ENCODE measurements around the gene TBC1D10B.
"Not testable (repeated sequence)": the region's sequence is repeated elsewhere in the genome, so short reads cannot be mapped to it uniquely, and the experiment has no call there.

Gene TBC1D10B

DNA sequence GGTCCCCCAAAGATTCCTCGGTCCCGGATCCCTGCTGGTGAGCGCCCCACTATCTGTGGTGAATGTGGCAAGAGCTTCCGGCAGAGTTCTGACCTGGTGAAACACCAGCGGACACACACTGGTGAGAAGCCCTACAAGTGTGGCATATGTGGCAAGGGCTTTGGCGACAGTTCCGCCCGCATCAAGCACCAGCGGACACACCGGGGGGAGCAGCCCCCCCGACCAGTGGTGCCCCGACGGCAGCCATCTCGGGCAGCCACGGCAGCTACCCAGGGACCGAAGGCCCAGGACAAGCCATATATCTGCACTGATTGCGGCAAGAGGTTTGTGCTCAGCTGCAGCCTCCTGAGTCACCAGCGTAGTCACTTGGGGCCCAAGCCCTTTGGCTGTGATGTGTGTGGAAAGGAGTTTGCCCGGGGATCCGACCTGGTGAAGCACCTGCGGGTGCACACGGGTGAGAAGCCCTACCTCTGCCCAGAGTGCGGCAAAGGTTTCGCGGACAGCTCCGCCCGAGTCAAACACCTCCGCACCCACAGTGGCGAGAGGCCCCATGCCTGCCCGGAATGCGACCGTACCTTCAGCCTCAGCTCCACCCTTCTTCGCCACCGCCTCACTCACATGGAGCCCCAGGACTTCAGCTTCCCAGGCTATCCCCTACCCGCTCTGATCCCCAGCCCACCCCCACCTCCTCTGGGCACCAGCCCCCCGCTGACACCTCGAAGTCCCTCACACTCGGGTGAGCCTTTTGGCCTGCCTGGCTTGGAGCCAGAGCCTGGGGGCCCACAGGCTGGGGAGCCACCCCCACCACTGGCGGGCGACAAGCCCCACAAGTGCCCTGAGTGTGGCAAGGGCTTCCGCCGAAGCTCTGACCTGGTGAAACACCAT lies 27.7 kb upstream of the TBC1D10B start:
- no peak for DNase-seq (ENCODE audit: low read depth in 1 of 2, low spot score in 1 of 2)

DNA sequence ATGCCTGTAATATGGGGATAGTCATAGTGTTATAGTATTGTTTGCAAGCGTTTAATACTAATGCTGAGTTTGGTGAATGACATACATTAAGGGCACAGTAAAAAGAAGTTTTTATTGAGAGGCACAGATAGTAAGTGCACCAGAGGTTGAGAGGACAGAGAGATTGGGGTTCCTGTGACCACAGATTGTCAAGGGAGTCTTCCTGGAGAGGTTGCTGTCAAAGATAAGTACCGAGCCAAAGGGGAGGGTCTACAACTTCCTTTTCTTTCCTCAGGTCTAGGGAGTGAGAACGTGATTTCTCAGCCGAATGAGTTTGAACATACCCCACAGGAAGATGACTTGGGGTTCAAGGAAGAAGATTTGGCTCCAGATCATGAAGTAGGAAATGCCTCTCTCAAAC lies 26.8 kb upstream of the TBC1D10B start:
- DNase-seq (ENCODE audit: low read depth in 1 of 2, low spot score in 1 of 2): no peak

DNA sequence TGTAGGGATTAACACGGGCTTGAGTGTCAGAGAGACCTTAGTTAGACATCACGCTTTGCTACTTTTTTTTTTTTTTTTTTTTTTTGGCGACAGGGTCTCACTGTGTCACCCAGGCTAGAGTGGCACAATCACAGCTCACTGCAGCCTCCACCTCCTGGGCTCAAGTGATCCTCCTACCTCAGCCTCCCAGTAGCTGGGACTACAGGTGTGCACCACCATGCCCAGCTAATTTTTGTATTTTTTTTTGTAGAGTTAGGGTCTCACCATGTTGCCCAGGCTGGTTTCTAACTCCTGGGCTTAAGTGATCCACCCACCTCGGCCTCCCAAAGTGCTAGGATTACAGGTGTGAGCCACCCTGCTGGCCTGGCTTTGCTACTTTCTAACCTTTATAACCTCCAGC lies 26.3 kb upstream of the TBC1D10B start:
- not testable (repeated sequence) for DNase-seq (ENCODE audit: low read depth in 1 of 2, low spot score in 1 of 2)

DNA sequence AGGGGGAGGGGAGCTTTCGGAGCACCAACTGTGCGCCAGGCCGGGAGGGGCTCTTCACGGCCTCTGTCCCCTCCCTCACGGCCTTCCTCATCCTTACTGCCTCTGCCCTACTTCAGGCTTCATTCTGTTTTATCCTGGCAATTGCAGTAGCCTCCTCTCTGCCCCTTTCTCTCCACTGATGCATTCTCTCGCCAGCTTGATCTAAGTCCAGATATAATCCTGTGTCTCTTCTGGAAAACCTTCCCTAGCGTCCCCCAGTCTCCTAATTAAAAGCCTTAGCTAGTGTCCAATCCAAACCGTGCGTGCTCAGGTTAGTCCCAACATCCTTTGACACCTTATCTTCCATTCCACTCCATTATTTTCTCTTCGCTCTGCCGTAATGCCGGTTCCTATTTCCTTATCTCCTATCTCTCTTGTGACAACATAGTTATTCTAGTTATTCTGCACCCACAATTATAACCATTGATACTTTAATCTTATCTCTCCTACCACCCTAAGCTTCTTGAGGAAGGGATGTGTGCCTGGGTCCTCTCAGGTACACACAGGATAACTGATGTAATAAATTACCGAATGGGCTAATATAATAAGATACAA lies 25.8 kb upstream of the TBC1D10B start:
- no peak for DNase-seq (ENCODE audit: low read depth in 1 of 2, low spot score in 1 of 2)

DNA sequence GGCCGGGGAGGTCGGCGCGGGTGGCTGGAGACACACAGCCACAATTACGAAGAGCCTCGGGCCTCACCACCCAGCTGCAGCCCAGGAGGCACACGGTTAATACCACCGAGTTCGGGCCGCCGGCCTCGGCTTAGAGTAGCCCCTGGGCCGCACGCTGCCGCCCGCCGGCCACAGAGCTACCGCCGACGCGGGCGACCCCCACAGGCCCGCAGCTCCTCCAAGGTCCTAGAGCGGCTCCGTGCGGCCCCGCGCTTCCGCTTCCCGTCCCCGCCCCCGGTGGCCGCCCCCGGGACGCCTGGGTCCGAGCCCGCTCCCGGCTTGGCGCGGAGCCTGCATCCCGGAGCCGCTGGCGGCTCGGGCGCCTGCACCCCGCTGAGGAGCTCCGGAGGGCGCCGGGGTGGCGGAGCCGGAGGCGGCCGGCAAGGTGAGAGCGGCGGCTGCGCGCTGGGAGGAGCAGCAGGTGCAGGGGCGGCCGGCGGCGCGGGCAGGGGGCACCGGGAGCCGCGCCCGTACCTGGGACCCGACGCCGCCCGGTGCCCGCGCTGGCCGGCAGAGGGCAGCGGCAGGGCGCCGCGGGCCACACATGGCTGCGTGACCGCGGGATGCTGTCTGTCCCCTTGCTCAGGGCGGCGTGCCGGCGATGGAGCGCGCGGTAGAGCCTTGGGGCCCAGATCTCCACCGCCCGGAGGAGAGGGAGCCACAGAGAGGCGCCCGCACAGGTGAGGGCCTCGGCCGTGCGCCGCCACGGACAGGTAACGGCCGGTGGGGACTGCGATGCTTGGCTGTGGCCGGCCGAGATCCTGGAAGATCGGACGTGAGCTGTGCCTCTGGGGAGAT lies 25.1 kb upstream of the TBC1D10B start, which contains the start of gene ZNF48:
TSS of gene ZNF48 (plus strand) at position 266 of the 837 bp plus-strand sequence. CDS start at position 641, 375 bp downstream.
- DNase-seq (ENCODE audit: low read depth in 1 of 2, low spot score in 1 of 2): peak in 1 of 2 donors; percentile 51

DNA sequence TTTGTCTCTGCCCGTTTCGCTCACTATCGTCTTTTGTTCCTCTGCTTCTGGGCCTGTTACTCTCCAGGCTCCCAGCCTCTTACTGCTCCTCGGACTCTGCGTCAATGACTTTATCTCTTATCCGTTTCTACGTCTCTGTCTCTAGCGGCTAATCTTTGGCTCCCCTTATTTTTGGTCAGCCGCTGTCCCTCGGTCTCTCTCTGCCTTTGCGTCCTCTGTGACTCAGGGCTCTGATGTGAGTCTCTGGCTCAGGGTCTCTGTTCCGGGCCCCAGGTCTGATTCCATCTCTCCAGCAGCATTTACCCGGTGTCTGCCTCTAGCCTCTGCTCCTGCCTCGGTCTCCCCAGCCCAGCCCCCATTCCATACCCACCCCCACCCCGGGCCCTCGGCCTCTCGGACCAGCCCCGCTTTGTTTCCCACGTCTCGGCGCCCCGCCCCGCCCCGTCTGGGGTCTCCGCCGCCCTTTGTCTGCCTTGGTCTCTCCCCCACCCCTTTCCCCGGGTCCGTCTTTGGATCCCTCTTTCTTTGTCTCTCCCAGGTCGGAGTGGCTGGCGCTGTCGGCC lies 24.4 kb upstream of the TBC1D10B start:
- DNase-seq (ENCODE audit: low read depth in 1 of 2, low spot score in 1 of 2): no peak

DNA sequence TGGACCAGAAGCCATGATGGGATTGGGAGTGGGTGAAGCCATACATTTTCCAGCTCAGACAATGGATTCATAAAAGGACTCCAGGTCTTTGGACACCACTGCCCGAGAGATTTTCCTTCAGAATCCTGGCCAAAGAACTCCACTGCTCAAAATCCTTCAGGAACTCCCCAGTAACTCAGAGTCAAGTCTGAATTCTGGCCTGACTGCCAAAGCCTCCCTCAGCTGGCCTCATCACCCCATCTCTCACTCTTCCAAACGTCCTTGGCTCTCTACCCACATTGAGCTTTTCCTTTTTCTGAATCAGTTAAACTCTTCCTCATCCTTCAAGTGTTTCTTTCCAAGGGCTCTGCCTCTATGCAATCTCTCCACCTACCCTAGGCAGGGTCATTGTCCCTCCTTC lies 13.2 kb upstream of the TBC1D10B start:
- DNase-seq (ENCODE audit: low read depth in 1 of 2, low spot score in 1 of 2): no peak

DNA sequence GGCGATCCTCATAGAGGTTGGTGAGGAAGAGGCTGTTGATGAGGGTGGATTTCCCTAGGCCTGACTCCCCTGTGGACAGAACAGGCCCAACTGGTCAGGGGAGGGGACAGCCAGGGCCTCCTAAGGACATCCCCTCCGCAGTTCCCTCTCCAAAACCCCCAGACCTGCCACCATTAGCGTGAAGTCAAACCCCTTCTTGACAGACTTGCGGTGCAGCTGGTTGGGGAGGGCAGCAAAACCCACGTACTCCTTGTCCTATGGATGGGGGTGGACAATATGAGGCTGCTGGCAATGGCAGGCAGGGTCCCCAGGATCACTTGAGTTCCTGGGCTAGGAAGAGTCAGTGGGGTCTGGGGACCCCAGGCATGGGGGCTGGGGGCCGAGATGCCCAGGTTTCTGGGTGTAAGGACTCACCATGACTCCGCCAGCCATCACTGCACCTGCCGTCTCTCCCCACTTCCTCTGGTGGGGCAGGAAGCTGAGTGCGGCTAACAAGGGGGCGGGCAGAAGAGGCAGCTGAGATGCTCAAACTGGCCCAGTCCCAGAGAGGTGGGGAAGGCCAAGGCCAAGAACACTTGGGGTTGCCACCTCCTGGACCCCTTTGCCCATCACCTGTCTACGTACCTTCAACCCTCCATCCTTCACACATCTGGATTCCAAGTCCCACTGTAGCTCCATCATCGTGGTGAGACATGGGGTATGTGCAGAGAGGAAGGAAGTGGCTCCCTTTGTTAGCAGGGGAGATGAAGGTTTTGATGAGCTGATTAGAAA lies 12.0 kb upstream of the TBC1D10B start, which contains the start of gene SEPTIN1:
TSS of gene SEPTIN1 (minus strand) at position 451 of the 771 bp plus-strand sequence. CDS start at position 432, 19 bp downstream.
- peak; percentile 55 to 66 for DNase-seq (ENCODE audit: low read depth in 1 of 2, low spot score in 1 of 2)

DNA sequence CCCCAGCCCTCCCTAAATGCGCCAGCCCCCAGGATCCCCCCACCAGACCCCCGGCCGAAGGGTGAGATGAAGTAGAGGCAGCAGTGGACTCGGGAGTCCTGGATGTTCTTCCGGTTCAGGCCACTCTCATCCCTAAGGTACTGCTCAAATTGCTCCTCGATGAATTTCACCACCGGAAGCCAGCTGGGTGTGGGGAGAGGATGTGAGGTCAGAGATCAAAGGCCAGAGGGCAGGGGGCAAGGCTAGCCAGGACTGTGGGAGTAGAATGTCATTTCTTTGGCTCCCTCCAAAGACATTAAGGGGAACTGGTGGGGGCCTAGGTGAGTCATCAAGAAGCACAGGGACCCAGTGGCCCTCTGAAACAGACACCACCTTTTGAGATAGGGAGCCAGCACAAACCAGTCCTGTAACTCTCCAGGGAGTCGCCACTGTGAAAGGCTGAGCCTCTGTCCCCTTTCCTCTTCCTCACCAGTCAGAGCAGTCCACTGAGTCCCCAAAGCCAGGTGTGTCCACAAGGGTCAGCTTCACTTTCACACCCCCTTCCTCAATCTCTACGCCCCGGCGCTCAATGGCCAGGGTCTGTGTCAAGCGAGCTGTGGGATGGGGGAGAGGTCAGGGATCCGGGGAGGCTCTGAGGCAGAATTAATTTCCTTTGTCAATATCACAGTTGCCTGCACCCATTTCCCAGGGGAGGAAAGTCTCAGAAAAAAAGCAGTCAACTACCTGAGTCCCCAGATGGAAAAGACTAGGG lies 11.2 kb upstream of the TBC1D10B start:
- DNase-seq (ENCODE audit: low read depth in 1 of 2, low spot score in 1 of 2): no peak

DNA sequence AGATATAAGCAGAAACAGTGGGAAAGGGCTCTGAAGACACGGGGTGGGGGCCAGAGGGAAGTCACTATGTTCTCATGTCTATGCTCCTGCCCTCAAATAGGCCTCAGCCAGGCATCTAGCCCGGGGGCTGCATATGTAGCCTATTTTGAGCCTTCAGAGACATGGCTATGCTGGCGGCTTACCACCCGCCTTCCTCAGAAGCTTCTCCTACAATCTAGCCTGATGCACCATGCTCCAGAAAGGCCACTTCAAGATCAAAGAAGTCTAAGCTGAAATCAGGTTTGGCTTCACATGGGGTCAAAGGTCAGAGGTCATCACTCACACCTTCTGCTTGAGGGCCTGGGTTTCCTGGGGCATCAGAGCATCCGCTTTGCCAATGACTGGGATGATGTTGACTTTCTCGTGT lies 10.5 kb upstream of the TBC1D10B start:
- DNase-seq (ENCODE audit: low read depth in 1 of 2, low spot score in 1 of 2): no peak

DNA sequence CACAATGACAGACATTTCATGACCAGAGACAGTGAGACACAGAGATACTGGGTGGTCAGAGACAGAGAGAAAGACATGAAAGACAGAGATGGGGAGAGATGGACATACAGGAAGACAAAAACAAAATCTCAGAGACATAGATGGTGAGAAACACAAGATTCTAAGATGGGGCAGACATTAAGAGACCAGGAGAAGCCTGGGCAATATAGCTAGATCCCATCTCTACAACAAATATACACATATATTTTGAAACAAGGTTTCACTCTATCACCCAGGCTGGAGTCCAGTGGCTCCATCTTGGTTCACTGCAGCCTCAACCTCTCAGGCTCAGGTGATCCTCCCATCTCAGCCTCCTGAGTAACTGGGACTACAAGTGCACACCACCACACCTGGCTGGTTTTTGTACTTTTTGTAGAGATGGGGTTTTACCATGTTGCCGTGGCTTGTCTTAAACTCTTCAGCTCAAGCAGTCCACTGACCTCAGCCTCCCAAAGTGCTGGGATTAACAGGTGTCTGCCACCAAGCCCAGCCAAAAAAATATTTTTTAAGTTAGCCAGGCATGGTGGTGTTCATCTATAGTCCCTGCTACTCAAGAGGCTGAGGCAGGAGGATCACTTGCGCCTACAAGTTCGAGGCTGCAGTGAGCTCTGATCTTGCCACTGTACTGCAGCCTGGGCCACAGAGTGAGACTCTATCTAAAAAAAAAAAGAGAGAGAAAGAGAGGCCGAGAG lies 9.9 kb upstream of the TBC1D10B start:
- no peak for DNase-seq (ENCODE audit: low read depth in 1 of 2, low spot score in 1 of 2)

DNA sequence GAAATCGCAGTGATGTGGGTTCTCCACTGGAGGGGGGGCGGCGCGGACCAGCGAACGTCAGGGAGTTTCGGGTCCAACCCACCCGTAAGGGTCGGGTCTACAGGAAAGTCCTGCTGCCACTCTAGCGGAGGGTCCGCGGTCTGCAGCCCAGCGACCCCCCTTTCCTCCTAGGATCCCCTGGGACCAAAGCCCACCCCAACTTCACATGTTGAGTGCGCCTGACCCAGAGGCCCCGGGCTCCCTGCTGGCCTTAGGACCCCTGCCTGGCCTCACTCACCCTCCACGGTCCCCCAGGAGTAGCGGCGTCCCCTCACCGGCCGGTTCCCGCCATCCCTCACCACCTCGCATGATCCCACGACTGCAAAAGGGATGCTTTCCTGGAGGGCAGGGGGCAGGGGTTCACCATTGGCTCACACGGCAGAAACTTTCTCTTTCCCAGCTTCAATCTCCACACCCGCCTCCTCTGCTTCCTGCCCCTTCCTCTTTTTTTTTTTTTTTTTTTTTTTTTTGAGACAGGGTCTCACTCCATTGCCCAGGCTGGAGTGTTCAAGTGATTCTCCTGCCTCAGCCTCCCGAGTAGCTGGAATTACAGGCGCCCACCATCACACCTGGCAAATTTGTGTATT lies 9.0 kb upstream of the TBC1D10B start:
- DNase-seq (ENCODE audit: low read depth in 1 of 2, low spot score in 1 of 2): no peak

DNA sequence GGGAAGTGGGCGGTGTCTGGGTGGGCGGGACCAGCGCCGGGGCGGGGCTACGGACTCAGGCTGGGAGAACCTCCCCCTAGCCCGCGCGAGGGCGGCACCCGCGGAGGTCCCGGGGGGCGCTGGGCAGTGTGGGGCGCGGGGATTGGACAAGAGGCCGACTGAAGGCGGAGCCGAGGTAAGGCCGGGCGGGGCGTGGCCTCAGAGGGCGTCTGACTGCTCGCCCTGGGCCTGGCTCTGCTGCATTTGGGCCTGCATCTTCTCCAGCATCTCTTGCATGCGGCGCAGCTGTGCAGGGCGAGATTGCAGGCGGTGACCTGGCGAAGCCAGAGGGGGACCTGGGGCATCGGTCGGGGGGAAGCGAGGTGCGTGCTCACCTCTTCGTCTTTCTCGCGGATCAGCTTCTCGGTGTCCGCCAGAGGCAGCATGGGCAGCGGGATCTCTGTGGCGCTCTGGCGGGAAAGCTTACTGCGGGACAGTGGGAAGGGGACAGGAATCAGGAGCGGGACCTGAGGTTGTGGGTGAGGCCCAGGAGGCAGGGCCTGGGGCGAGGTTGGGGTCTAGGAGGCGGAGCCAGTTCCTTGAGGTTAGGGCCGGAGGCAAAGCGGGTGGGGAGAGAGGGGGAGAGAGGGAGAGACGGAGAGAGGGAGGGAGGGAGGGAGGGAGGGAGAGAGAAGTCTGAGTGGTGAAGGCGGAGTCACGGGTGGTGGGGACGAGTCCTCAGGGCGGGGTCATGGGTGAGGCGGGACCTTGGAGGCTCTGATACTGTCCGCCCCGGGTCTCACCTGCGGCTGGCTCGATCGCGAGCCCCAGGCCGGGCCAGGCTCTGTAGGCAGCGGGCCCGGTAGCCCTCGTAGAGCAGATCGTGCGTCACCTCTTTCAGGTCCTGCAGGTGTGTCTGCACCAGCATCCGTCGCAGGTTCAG lies 8.2 kb upstream of the TBC1D10B start:
- peak; percentile 99 to 100 for DNase-seq (ENCODE audit: low read depth in 1 of 2, low spot score in 1 of 2)

DNA sequence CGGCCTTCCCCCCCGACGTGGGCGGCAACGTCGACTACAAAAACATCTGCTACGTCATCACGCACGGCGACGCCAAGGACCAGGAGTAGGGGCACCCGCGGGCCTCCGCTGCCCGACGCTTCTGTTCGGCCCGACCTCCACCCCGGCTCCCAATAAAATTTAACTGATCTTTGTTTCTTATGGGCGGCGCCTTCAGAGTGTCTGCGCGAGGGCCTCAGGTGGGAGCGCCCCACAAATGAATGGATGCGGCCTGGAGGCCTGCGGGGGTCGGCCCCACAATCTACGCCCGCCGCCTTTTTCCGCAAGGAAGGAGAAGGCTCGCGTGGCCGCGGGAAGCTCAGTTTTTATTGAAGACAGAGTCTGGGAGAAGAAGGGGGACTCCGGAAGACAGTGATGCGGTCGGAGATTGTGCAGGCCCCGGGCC lies 7.5 kb upstream of the TBC1D10B start:
- peak; percentile 78 to 79 for DNase-seq (ENCODE audit: low read depth in 1 of 2, low spot score in 1 of 2)

DNA sequence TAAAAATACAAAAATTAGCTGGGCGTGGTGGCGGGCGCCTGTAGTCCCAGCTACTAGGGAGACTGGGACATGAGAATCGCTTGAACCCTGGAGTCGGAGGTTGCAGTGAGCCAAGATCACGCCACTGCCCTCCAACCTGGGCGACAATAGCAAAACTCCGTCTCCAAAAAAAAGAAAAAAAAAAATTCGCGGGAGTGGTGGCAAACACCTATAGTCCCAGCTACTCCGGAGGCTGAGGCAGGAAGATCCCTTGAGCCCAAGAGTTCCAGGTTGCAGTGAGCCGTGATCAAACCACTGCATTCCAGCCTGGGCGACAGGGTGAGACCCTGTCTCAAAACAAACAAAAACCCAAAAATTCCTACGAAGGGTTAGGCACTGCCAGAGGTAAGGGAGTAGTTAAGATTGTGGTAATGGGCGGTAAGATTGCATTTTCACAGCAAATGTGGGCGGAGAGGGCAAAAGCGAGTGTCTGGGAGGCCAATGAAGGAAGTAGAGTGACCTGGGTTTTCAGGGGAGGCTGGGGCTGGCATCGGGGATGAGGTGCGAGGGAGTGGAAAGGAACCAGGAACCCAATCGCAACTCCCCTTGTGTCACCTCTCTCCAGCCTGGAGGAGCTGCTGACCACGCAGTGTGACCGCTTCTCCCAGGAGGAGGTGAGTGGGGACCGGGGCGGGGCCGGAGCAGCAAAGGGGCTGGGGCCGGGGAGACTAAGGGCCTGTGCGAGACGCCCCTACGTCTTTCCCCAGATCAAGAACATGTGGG lies 6.9 kb upstream of the TBC1D10B start:
- DNase-seq (ENCODE audit: low read depth in 1 of 2, low spot score in 1 of 2): no peak

DNA sequence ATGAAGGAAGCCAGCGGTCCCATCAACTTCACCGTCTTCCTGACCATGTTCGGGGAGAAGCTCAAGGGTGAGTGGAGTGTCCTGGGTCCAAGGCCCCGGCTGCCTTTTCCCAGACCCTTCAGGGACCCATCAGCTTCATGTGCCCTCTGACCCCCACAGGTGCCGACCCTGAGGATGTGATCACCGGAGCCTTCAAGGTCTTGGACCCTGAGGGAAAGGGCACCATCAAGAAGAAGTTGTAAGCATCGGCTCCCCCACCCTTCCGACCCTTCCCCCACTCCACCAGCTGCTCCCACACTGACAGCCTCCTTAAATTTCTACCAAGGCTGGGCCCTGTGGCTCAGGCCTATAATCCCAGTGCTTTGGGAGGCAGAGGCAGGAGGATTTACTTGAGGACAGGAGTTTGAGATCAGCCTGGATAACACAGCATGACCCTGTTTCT lies 6.2 kb upstream of the TBC1D10B start:
- DNase-seq (ENCODE audit: low read depth in 1 of 2, low spot score in 1 of 2): no peak

DNA sequence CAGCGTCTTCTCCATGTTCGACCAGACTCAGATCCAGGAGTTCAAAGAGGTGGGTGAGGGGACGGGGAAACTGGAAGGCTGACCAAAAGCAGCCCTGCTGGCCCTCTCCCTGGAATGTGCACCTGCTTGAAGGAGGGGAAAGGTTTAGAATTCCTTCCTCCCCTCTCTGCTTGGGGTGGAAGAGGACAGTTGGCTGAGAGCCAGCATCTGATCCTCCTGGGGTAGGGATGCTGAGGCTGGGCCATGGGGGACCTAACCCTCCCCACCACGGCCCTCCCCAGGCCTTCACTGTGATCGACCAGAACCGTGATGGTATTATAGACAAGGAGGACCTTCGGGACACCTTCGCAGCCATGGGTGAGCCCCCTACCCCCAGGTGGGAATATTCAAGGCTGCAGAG lies 5.6 kb upstream of the TBC1D10B start:
- DNase-seq (ENCODE audit: low read depth in 1 of 2, low spot score in 1 of 2): no peak
